GM23248 (cell line): Measurements from ENCODE around the gene ORAI2.

ENCODE experiments used
- EZH2 ChIP-seq: fragments of 200-600 bp; sonication (generic); IDR thresholded peaks from 2 replicates; pipeline ENCODE4 v1.6.1; 2018; ENCODE audit warnings: antibody characterized with exemption, mild to moderate bottlenecking; ENCODE audit not compliant: insufficient read depth, poor library complexity, severe bottlenecking
- EZH2phosphoT487 ChIP-seq: fragments of 200-600 bp; sonication (generic); IDR thresholded peaks from 2 replicates; pipeline ENCODE4 v1.6.1; 2018; ENCODE audit warnings: antibody characterized with exemption, moderate library complexity, mild to moderate bottlenecking, low read depth; ENCODE audit not compliant: insufficient read depth

DNA sequence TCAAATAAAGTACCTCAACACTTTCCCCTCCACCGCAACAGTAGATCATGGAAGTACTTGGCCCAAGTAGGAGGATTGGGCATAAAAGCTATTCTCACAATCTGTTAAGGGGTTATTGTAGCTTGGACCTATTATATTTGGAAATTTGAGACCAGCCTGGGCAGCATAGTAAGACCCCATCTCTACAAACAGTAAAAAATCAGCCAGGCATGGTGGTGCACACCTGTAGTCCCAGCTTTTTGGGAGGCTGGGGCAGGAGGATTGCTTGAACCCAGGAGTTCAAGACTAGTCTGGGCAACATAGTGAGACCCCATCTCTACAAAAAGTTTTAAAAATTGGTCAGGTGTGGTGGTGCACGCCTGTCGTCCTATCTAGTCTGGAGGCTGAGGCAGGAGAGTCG, 24.0 kb upstream of the ORAI2 start:
- TF ChIP-seq EZH2 (no peak), EZH2phosphoT487 (no peak)
